ENCODE data around the gene IL22. TPM values are rescaled to one million over a fixed set of nuclear protein-coding genes. Genes with fewer than 3 reads are reported as not detected.

The IL22 gene
- total RNA-seq, 5 donors from 2014 or later (not counting 1 experiment from before 2014, with no cell fraction given): 0.63 TPM; not detected in 4

DNA sequence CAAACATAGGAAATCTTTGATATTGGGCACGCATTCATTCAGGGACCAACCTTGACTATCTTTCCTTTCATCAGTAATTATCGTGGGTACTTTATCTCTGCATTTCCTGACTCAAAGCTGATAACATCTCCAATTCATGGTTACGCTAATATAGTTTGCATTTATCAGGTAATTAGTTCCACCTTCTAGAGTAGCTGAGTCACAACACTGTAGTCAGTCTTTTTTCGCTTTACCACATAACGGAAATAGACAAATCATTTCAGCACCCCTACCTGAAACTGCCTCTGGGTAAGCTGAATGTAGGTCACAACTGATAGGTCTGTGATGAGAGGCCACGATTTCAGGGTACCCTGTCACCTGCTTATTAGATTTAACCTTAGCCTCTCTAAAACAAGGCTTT is 36.7 kb upstream of the IL22 start:
- Mint-ChIP-seq H3K9me3 (no peaks in the 10 kb centered on the region), H3K27ac (peak overlapping the region; percentile 58 to 78), H3K36me3 (peaks cover 13% of the 10 kb centered on the region), H3K27me3 (no peaks in the 10 kb centered on the region), H3K4me1 (peaks cover 13 to 34% (median 19%) of the 10 kb centered on the region in 3 donors), H3K4me3 (no peak overlapping the region)
- Histone ChIP-seq H3K27ac (ENCODE audit: low read length) (no peak overlapping the region), H3K4me3 (ENCODE audit: control insufficient read depth in 1 of 2, extremely low read depth in 1 of 2, low read length in 1 of 2) (no peak overlapping the region), H3K27me3 (replicated peaks in 1 of 2; ENCODE audit: control insufficient read depth in 2 of 2, extremely low read depth in 1 of 2, insufficient read depth in 2 of 2, low read length in 1 of 2) (peaks cover 0 to 3% of the 10 kb centered on the region in 2 experiments), H3K9me3 (no peaks in the 10 kb centered on the region), H3K4me1 (ENCODE audit: control insufficient read depth in 1 of 2, extremely low read depth in 1 of 2, insufficient read depth in 2 of 2, low read length in 2 of 2) (no peaks in the 10 kb centered on the region), H3K36me3 (ENCODE audit: control insufficient read depth in 2 of 2, extremely low read depth in 1 of 2, insufficient read depth in 1 of 2, low read length in 1 of 2) (no peaks in the 10 kb centered on the region)
- ATAC-seq (replicated peaks in 1 of 4) (peak; percentile 83 to 96 (median 92)), DNase-seq (peak in 5 of 35 experiments; percentile 3 to 49 (median 7))
- WGBS (ENCODE audit: insufficient coverage): 25% methylated on average over 1 of the region's 6 CpGs
- POLR2A ChIA-PET: no interaction called here
- CTCF ChIA-PET: interaction anchor here (0.6 to 1.1 kb wide), 2 partner anchors 66 to 67 kb away, joined by 3 to 4 read pairs; no protein-coding TSS in a partner anchor

DNA sequence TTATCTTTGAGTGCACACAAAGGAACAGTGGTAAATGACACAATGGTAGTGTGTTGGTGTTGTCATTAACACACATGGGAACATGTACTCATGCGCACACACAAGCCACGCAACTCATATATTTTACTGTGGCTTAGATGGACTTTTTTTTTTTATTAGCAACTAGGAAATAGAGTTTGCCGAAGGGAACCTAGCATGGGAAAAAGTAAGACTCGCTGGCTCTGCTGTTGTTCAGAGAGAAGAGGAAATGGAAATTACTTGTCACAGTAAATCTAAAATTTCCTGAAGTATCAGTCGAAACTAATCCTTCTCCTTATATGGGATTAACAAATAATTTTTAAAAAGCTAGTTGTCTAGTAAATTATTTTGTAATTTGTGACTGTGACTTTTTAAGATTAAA is 33.7 kb upstream of the IL22 start:
- Mint-ChIP-seq H3K4me3 (no peak overlapping the region), H3K27ac (no peak overlapping the region), H3K9me3 (no peaks in the 10 kb centered on the region), H3K4me1 (peaks cover 13 to 30% (median 19%) of the 10 kb centered on the region in 3 donors), H3K36me3 (no peaks in the 10 kb centered on the region), H3K27me3 (no peaks in the 10 kb centered on the region)
- Histone ChIP-seq H3K27ac (ENCODE audit: low read length) (no peak overlapping the region), H3K4me3 (ENCODE audit: control insufficient read depth in 1 of 2, extremely low read depth in 1 of 2, low read length in 1 of 2) (no peak overlapping the region), H3K27me3 (replicated peaks in 1 of 2; ENCODE audit: control insufficient read depth in 2 of 2, extremely low read depth in 1 of 2, insufficient read depth in 2 of 2, low read length in 1 of 2) (peaks cover 0 to 3% of the 10 kb centered on the region in 2 experiments), H3K36me3 (ENCODE audit: control insufficient read depth in 2 of 2, extremely low read depth in 1 of 2, insufficient read depth in 1 of 2, low read length in 1 of 2) (no peaks in the 10 kb centered on the region), H3K9me3 (no peaks in the 10 kb centered on the region), H3K4me1 (ENCODE audit: control insufficient read depth in 1 of 2, extremely low read depth in 1 of 2, insufficient read depth in 2 of 2, low read length in 2 of 2) (no peaks in the 10 kb centered on the region)
- WGBS (ENCODE audit: insufficient coverage): no CpG with 5 or more reads among the region's 5 CpGs
- DNase-seq (no peak), ATAC-seq (replicated peaks in 1 of 4) (no peak)
- POLR2A ChIA-PET: no interaction called here
- CTCF ChIA-PET: no interaction called here

DNA sequence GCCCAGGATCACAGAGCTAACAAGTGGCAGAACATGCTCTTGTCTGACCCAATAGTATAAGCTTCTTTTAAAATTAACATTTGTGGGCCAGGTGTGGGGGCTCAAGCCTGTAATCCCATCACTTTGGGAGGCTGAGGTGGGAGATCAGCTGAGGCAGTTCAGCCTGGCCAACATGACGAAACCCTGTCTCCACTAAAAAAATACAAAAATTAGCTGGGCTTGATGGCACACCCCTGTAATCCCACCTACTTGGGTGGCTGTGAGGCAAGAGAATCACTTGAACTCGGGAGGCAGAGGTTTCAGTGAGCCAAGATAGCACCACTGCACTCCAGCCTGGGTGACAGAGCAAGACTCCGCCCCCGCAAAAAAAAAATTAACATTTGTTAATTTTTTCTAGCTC is 33.0 kb upstream of the IL22 start:
- H3K36me3 Mint-ChIP-seq: no peaks in the 10 kb centered on the region
- WGBS (ENCODE audit: insufficient coverage): 50% methylated on average over 1 of the region's 4 CpGs
- H3K9me3 ChIP-seq: no peaks in the 10 kb centered on the region
- H3K4me1 Mint-ChIP-seq: peaks cover 13 to 27% (median 18%) of the 10 kb centered on the region in 3 donors
- no peaks in the 10 kb centered on the region for H3K4me1 ChIP-seq (ENCODE audit: control insufficient read depth in 1 of 2, extremely low read depth in 1 of 2, insufficient read depth in 2 of 2, low read length in 2 of 2)
- ChIA-PET POLR2A (interaction anchor here in 1 of 2 donors (0.6 kb wide), 1 partner anchor 183 kb away, joined by 4 read pairs; no protein-coding TSS in a partner anchor), CTCF (interaction anchor here (0.6 to 1.0 kb wide), 2 partner anchors 10 to 258 kb away, joined by 3 to 4 read pairs; no protein-coding TSS in a partner anchor)
- no peak overlapping the region for H3K27ac Mint-ChIP-seq
- H3K4me3 ChIP-seq (ENCODE audit: control insufficient read depth in 1 of 2, extremely low read depth in 1 of 2, low read length in 1 of 2): no peak overlapping the region
- no peaks in the 10 kb centered on the region for H3K36me3 ChIP-seq (ENCODE audit: control insufficient read depth in 2 of 2, extremely low read depth in 1 of 2, insufficient read depth in 1 of 2, low read length in 1 of 2)
- H3K27me3 Mint-ChIP-seq: no peaks in the 10 kb centered on the region
- H3K27me3 ChIP-seq (replicated peaks in 1 of 2; ENCODE audit: control insufficient read depth in 2 of 2, extremely low read depth in 1 of 2, insufficient read depth in 2 of 2, low read length in 1 of 2): peaks cover 0 to 3% of the 10 kb centered on the region in 2 experiments
- DNase-seq (no peak), ATAC-seq (replicated peaks in 1 of 4) (no peak)
- H3K27ac ChIP-seq (ENCODE audit: low read length): no peak overlapping the region
- H3K9me3 Mint-ChIP-seq: no peaks in the 10 kb centered on the region
- H3K4me3 Mint-ChIP-seq: no peak overlapping the region

DNA sequence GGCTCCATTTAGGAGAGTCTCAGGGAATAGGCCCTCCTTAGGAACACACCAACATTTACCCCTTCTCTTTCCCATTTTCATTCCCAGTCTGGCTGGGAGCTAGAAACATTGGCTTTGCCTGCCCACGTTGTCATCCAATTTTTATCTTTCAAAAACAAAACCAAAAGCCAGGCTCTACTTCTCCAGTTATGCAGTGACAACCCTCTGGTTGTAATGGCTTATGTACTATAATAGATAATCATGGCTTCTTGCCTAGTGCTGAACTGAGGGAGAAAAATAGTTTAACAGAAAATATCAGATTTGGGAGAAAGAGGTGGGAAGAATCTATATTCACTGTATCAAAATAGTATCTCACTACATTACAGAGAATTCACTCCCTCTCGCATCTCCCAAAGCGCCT is 32.1 kb upstream of the IL22 start:
- Mint-ChIP-seq H3K9me3 (no peaks in the 10 kb centered on the region), H3K36me3 (no peaks in the 10 kb centered on the region), H3K4me3 (no peak overlapping the region), H3K4me1 (peaks cover 10 to 19% (median 10%) of the 10 kb centered on the region in 3 donors), H3K27me3 (no peaks in the 10 kb centered on the region), H3K27ac (no peak overlapping the region)
- 100% methylated on average over 2 of the region's 3 CpGs for WGBS (ENCODE audit: insufficient coverage)
- Histone ChIP-seq H3K27ac (ENCODE audit: low read length) (no peak overlapping the region), H3K4me3 (ENCODE audit: control insufficient read depth in 1 of 2, extremely low read depth in 1 of 2, low read length in 1 of 2) (no peak overlapping the region), H3K4me1 (ENCODE audit: control insufficient read depth in 1 of 2, extremely low read depth in 1 of 2, insufficient read depth in 2 of 2, low read length in 2 of 2) (no peaks in the 10 kb centered on the region), H3K36me3 (ENCODE audit: control insufficient read depth in 2 of 2, extremely low read depth in 1 of 2, insufficient read depth in 1 of 2, low read length in 1 of 2) (no peaks in the 10 kb centered on the region), H3K27me3 (replicated peaks in 1 of 2; ENCODE audit: control insufficient read depth in 2 of 2, extremely low read depth in 1 of 2, insufficient read depth in 2 of 2, low read length in 1 of 2) (peaks cover 0 to 3% of the 10 kb centered on the region in 2 experiments), H3K9me3 (no peaks in the 10 kb centered on the region)
- ATAC-seq (replicated peaks in 1 of 4) (no peak), DNase-seq (no peak)
- ChIA-PET CTCF (interaction anchor here in 1 of 2 donors (0.7 kb wide), 1 partner anchor 242 kb away, joined by 3 read pairs; no protein-coding TSS in a partner anchor), POLR2A (interaction anchor here in 1 of 2 donors (0.6 kb wide), 1 partner anchor 38 kb away, joined by 3 read pairs; no protein-coding TSS in a partner anchor)

DNA sequence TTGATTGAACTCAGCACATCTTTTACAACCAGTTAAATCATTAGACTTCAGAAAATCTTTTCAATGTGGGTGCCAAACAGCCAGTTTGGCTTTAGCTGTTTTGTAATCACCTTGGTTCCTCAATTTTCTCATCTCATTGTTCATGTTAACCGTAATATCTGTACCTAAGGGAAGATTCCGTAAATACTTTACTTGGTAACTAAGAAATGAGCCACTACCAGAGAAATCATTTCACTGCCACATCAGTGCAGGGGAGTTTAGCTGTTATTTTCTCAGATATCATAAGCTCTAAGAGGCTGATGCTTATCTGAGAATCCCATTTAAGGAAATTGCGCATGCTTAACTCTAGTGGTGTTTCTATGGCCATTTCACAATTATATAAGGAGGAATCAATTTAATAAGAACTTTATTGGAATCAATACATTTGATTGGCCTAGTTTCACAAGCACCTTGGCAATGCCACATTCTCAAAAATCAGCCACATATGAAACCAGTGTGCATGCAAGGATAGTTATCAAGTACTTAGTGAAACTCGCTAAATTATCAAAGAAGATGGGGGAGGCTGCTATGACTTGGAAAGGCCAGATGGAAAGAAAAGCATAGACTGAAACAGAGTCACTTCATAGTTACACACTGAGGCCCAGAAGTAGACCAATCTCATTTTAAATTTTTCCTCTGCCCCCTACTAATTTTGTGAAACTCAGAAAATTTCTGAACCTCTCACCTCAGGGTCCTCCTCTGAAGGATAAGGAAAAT is 28.1 kb upstream of the IL22 start:
- Mint-ChIP-seq H3K4me1 (peaks cover 6 to 12% (median 8%) of the 10 kb centered on the region in 3 donors), H3K9me3 (no peaks in the 10 kb centered on the region), H3K4me3 (no peak overlapping the region), H3K36me3 (no peaks in the 10 kb centered on the region), H3K27me3 (no peaks in the 10 kb centered on the region), H3K27ac (no peak overlapping the region)
- H3K27ac ChIP-seq (ENCODE audit: low read length): no peak overlapping the region
- H3K27me3 ChIP-seq (replicated peaks in 1 of 2; ENCODE audit: control insufficient read depth in 2 of 2, extremely low read depth in 1 of 2, insufficient read depth in 2 of 2, low read length in 1 of 2): peaks cover 0 to 3% of the 10 kb centered on the region in 2 experiments
- no peak for ATAC-seq (replicated peaks in 1 of 4)
- H3K36me3 ChIP-seq (ENCODE audit: control insufficient read depth in 2 of 2, extremely low read depth in 1 of 2, insufficient read depth in 1 of 2, low read length in 1 of 2): no peaks in the 10 kb centered on the region
- CTCF ChIA-PET: no interaction called here
- H3K4me1 ChIP-seq (ENCODE audit: control insufficient read depth in 1 of 2, extremely low read depth in 1 of 2, insufficient read depth in 2 of 2, low read length in 2 of 2): no peaks in the 10 kb centered on the region
- H3K9me3 ChIP-seq: no peaks in the 10 kb centered on the region
- no peak for DNase-seq
- no peak overlapping the region for H3K4me3 ChIP-seq (ENCODE audit: control insufficient read depth in 1 of 2, extremely low read depth in 1 of 2, low read length in 1 of 2)
- no CpG with 5 or more reads among the region's 4 CpGs for WGBS (ENCODE audit: insufficient coverage)
- POLR2A ChIA-PET: no interaction called here

DNA sequence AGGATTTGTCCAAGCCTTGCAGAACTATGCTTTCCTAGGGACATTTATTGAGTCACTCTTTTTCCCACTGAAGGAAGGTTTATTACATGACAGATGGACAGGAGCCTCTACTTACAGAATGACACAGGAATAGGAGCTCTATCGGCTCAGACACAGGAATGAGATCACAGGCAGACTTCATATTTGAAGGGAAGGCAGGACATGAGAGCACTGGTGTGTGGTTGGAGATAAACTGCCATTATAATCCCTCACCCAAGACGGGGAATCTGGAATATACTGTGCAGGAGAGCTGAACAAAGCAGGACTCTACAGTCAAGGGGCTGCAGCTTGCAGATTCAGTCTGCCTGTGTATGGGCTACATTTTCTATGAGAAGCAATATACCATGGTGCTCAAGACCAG is 26.8 kb upstream of the IL22 start:
- CTCF ChIA-PET: no interaction called here
- Mint-ChIP-seq H3K27ac (no peak overlapping the region), H3K36me3 (no peaks in the 10 kb centered on the region), H3K4me3 (no peak overlapping the region), H3K9me3 (no peaks in the 10 kb centered on the region), H3K4me1 (peaks cover 6 to 16% (median 8%) of the 10 kb centered on the region in 3 donors), H3K27me3 (no peaks in the 10 kb centered on the region)
- H3K27me3 ChIP-seq (replicated peaks in 1 of 2; ENCODE audit: control insufficient read depth in 2 of 2, extremely low read depth in 1 of 2, insufficient read depth in 2 of 2, low read length in 1 of 2): no peaks in the 10 kb centered on the region
- no peaks in the 10 kb centered on the region for H3K9me3 ChIP-seq
- no peak overlapping the region for H3K27ac ChIP-seq (ENCODE audit: low read length)
- no peak overlapping the region for H3K4me3 ChIP-seq (ENCODE audit: control insufficient read depth in 1 of 2, extremely low read depth in 1 of 2, low read length in 1 of 2)
- H3K36me3 ChIP-seq (ENCODE audit: control insufficient read depth in 2 of 2, extremely low read depth in 1 of 2, insufficient read depth in 1 of 2, low read length in 1 of 2): no peaks in the 10 kb centered on the region
- no peaks in the 10 kb centered on the region for H3K4me1 ChIP-seq (ENCODE audit: control insufficient read depth in 1 of 2, extremely low read depth in 1 of 2, insufficient read depth in 2 of 2, low read length in 2 of 2)
- DNase-seq (no peak), ATAC-seq (replicated peaks in 1 of 4) (no peak)
- WGBS (ENCODE audit: insufficient coverage): no CpG with 5 or more reads among the region's 2 CpGs
- POLR2A ChIA-PET: no interaction called here

Data from T-cell (primary cell).